IPS-18c (cell line): ENCODE data around the gene CBX8.

Experiments
- H3K4me3 ChIP-seq: 2 replicates; pipeline ENCODE4 v1.7.0; 2013; ENCODE audit warnings: low read depth, mild to moderate bottlenecking, low read length, moderate library complexity; ENCODE audit not compliant: insufficient read depth
- H3K9me3 ChIP-seq: one replicate; pipeline ENCODE4 v1.6.1; 2013; ENCODE audit warnings: mild to moderate bottlenecking, low read length, moderate library complexity; ENCODE audit not compliant: control insufficient read depth, insufficient read depth

Gene CBX8

GRCh38 chr17:79812353-79813258 is 15.7 kb upstream of the CBX8 start:
- H3K4me3 ChIP-seq: peak overlapping the region; percentile 11; the same call in 1 of the 2 replicates
- H3K9me3 ChIP-seq: peaks cover 2% of the 10 kb centered on the region

- Histone ChIP-seq H3K9me3 (peaks cover 2% of the 10 kb centered on the region), H3K4me3 (0 out of 2 replicates have a peak overlapping the region, but pooled peaks have one; percentile 6)
These were observed 15.0 kb upstream of the CBX8 start for GRCh38 chr17:79811868-79812352.

- H3K9me3 ChIP-seq: peaks cover 3% of the 10 kb centered on the region
- H3K4me3 ChIP-seq: peak overlapping the region; percentile 15; the same call in 1 of the 2 replicates
These were observed 14.4 kb upstream of the CBX8 start for GRCh38 chr17:79811011-79811867.

- peaks cover 4% of the 10 kb centered on the region for H3K9me3 ChIP-seq
- H3K4me3 ChIP-seq: peak overlapping the region; percentile 15; the same call in 1 of the 2 replicates
These were observed 13.5 kb upstream of the CBX8 start for GRCh38 chr17:79810130-79811010.

GRCh38 chr17:79809530-79810129 is 12.8 kb upstream of the CBX8 start:
- H3K4me3 ChIP-seq: peak overlapping the region; percentile 38; the same call in 1 of the 2 replicates

GRCh38 chr17:79808763-79809529 is 12.1 kb upstream of the CBX8 start:
- Histone ChIP-seq H3K4me3 (no peak overlapping the region), H3K9me3 (peaks cover 2% of the 10 kb centered on the region)

More at GRCh38 chr17:79809530-79810129, 12.8 kb upstream of the CBX8 start:
- H3K9me3 ChIP-seq: peaks cover 2% of the 10 kb centered on the region

- Histone ChIP-seq H3K9me3 (peaks cover 4% of the 10 kb centered on the region), H3K4me3 (no peak overlapping the region)
These were observed 10.2 kb upstream of the CBX8 start for GRCh38 chr17:79806863-79807720.

GRCh38 chr17:79806446-79806760 is 9.5 kb upstream of the CBX8 start:
- Histone ChIP-seq H3K9me3 (peaks cover 4% of the 10 kb centered on the region), H3K4me3 (no peak overlapping the region; the same call in 1 of the 2 replicates)

- Histone ChIP-seq H3K4me3 (no peak overlapping the region), H3K9me3 (peaks cover 4% of the 10 kb centered on the region)
These were observed 8.2 kb upstream of the CBX8 start for GRCh38 chr17:79804856-79805696.

- peak overlapping the region; percentile 20; the same call in 1 of the 2 replicates for H3K4me3 ChIP-seq
- H3K9me3 ChIP-seq: peaks cover 4% of the 10 kb centered on the region
These were observed 7.3 kb upstream of the CBX8 start for GRCh38 chr17:79803997-79804855.

- Histone ChIP-seq H3K4me3 (peak overlapping the region; percentile 20; the same call in 1 of the 2 replicates), H3K9me3 (peaks cover 4% of the 10 kb centered on the region)
These were observed 6.6 kb upstream of the CBX8 start for GRCh38 chr17:79803421-79803996.

- H3K9me3 ChIP-seq: peaks cover 4% of the 10 kb centered on the region
- H3K4me3 ChIP-seq: no peak overlapping the region
These were observed 6.0 kb upstream of the CBX8 start for GRCh38 chr17:79802736-79803420.
